GM18508 (cell line): ENCODE measurements around the gene ZFP69.

ENCODE experiments used
- ATAC-seq: cut with Tn5 transposase; IDR thresholded peaks from one replicate; pipeline ENCODE4 v1.9.1; 2021; ENCODE audit warnings: moderate number of reproducible peaks; ENCODE audit not compliant: insufficient read depth, unreplicated experiment

The ZFP69 gene

DNA sequence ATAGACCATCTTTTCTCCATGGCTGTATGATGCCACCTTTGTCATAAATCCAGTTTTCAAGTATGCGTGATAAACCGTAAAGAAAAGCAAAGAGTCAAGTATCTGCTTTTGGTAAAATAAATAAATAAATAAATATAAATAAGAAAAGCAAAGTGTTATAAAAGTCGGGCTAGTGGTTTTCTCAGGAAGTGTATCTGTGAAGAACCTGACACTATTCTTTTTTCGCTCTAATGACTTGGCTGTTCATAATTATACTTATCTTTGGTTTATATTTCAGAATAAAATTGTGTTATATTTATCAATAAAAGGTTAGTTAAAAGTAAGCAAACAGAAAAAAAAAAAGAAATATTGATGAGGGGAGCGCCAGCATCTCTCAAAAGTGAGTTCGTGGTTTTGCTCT, 30.9 kb downstream of the ZFP69 start:
- ATAC-seq: no peak

GRCh38 chr1:40508375-40509341, 31.6 kb downstream of the ZFP69 start, which contains the start of gene EXO5:
Gene EXO5 (plus strand): TSS chr1:40508767. CDS start chr1:40514545, 5,778 bp downstream.
- no peak for ATAC-seq

DNA sequence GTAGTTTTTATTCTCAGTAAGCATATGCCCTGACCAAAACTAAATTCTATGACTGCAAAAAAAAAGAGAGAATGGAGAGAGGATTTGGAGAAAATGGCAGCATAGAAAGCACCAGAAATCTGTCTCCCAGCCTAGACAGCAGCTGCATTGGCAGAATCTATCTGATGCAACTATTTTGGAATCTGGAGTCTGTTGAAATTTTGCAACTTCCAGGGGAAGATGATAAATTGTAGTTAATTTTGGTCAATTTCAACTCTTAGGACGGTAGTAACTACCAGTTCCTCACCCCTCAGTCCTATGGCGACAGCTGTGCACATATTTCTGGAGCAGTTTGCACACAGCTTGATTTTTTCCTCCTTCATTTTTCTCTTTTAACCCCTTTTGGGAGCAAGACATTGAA, 42.4 kb downstream of the ZFP69 start:
- ATAC-seq: no peak

- no peak for ATAC-seq
Observed at GRCh38 chr1:40530735-40531380, 53.8 kb downstream of the ZFP69 start.

DNA sequence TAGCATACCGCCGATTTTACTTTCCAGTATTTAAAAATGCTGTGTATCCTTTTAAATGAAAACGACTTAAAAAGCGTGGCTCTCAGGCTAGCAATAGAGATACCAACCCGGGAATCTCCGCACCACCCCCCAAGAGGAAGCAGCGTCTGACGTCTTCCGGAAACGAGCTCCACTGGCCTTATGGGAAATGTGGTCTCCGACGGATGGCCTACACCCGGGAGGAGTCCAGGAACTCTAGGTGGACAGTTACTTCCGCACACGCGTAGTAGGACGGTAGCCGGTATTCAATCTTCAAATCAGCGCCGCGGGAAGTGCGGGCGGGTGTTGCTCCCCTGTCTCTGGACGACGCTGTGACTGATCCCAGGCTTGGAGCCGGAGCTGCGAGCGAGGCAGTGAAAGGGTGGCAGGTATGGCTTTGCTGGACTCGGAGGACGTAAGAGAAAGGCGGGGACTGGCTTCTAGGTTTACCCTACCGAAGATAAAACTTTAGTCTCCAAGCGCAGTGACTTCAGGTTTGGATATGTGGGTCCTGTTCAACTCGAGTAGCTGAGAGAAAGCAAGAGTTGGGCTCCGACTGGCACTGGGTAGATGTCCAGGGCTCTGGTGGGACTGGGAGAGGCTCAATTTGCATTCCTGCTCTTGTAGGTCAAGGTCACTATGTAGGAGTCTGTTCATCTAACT, 54.4 kb downstream of the ZFP69 start, which contains the start of gene ZNF684:
Gene ZNF684, plus strand, starts transcription at position 257 of the 681 bp plus-strand sequence. CDS start 1,530 bp downstream, outside the sequence.
- ATAC-seq: peak; percentile 79

GRCh38 chr1:40532062-40532389, 54.9 kb downstream of the ZFP69 start:
- no peak for ATAC-seq

- ATAC-seq: no peak
Observed at GRCh38 chr1:40532844-40533424, 55.8 kb downstream of the ZFP69 start.

DNA sequence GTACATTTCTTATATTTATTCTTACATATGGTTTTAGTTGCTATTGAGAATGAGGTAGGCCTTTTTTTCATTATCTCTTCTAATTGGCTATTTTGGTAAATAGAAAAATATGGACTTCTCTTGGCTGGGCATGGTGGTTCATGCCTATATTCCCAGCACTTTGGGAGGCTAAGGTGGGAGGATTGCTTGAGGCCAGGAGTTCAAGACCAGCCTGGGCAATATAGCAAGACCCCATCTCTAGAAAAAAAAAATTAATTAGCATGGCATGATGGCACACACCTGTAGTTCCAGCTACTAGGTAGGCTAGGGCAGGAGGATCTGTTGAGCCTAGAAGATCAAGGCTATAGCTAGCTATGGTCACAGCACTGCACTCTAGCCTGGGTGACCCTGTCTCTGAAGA, 57.5 kb downstream of the ZFP69 start:
- ATAC-seq: no peak

- ATAC-seq: no peak
Observed at GRCh38 chr1:40535732-40536131, 58.6 kb downstream of the ZFP69 start.

GRCh38 chr1:40539338-40539737, 62.2 kb downstream of the ZFP69 start:
- ATAC-seq: no peak
